Non-pigmented ciliary epithelial cell (primary cell): ENCODE measurements around the gene LFNG.
"Not testable (repeated sequence)": the region's sequence is repeated elsewhere in the genome, so short reads cannot be mapped to it uniquely, and the experiment has no call there.

Source experiments
- DNase-seq: peaks from one replicate; pipeline ENCODE4 v3.0.0-alpha.2; 2010; ENCODE audit warnings: low read depth

LFNG gene

GRCh38 chr7:2545746-2546425, 26.3 kb downstream of the LFNG start:
- DNase-seq: no peak

- no peak for DNase-seq
Observed at GRCh38 chr7:2546776-2547586, 27.4 kb downstream of the LFNG start.

GRCh38 chr7:2551418-2551817, 31.8 kb downstream of the LFNG start:
- no peak for DNase-seq

GRCh38 chr7:2553108-2553507, 33.5 kb downstream of the LFNG start:
- DNase-seq: no peak

GRCh38 chr7:2553831-2554581, 34.4 kb downstream of the LFNG start:
- DNase-seq: no peak

GRCh38 chr7:2554661-2555111, 35.1 kb downstream of the LFNG start:
- no peak for DNase-seq

- DNase-seq: peak; percentile 75
Observed at GRCh38 chr7:2555121-2556052, 35.8 kb downstream of the LFNG start, which contains the start of gene BRAT1. Gene BRAT1, minus strand, starts transcription at chr7:2555524. Its CDS starts 1,093 bp downstream, at chr7:2554431.

- no peak for DNase-seq
Observed at GRCh38 chr7:2558629-2559282, 39.2 kb downstream of the LFNG start, which contains the start of gene IQCE. Gene IQCE, plus strand, starts transcription at chr7:2558979. Its CDS starts 203 bp downstream, at chr7:2559182.

- DNase-seq: no peak
Observed at GRCh38 chr7:2559283-2559950, 39.8 kb downstream of the LFNG start.

- not testable (repeated sequence) for DNase-seq
Observed at GRCh38 chr7:2563955-2564354, 44.4 kb downstream of the LFNG start.

GRCh38 chr7:2564970-2565540, 45.5 kb downstream of the LFNG start:
- no peak for DNase-seq

GRCh38 chr7:2566348-2566889, 46.8 kb downstream of the LFNG start:
- no peak for DNase-seq

GRCh38 chr7:2566890-2567678, 47.5 kb downstream of the LFNG start:
- DNase-seq: no peak

- no peak for DNase-seq
Observed at GRCh38 chr7:2567679-2568278, 48.2 kb downstream of the LFNG start.

- DNase-seq: no peak
Observed at GRCh38 chr7:2568521-2569223, 49.1 kb downstream of the LFNG start.

GRCh38 chr7:2569421-2569820, 49.8 kb downstream of the LFNG start:
- DNase-seq: no peak

GRCh38 chr7:2570021-2570420, 50.4 kb downstream of the LFNG start:
- no peak for DNase-seq

- no peak for DNase-seq
Observed at GRCh38 chr7:2571409-2571808, 51.8 kb downstream of the LFNG start.
